T-helper 1 cell (primary cell): ENCODE measurements around the gene TFPI.
"Not testable (repeated sequence)": the region's sequence is repeated elsewhere in the genome, so short reads cannot be mapped to it uniquely, and the experiment has no call there.

ENCODE experiments used
- DNase-seq, 5 donors: peaks; one replicate each; pipeline ENCODE4 v3.0.0-alpha.2; 2012 to 2020

TFPI gene

GRCh38 chr2:187527262-187527661 lies 27.0 kb downstream of the TFPI start:
- no peak for DNase-seq

- no peak for DNase-seq
Measured at GRCh38 chr2:187526792-187527191, 27.4 kb downstream of the TFPI start.

GRCh38 chr2:187525163-187525900 lies 28.9 kb downstream of the TFPI start:
- DNase-seq: no peak

- DNase-seq: no peak
Measured at GRCh38 chr2:187523325-187523724, 30.9 kb downstream of the TFPI start.

DNA sequence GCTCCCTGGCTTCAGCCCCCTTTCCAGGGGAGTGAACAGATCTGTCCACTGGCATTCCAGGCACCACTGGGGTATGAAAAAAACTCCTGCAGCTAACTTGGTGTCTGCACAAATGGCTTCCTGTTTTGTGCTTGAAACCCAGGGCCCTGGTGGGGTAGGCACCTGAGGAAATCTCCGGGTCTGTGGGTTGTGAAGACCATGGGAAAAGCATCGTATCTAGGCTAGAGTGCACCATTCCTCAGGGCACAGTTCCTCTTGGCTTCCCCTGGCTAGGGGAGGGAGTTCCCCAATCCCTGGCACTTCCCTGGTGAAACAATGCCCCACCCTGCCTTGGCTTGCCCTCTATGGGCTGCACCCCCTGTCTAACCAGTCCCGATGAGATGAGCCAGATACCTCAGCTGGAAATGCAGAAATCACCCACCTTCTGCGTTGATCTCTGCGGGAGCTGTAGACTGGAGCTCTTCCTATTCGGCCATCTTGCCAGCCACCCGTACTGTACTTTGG lies 34.1 kb downstream of the TFPI start:
- DNase-seq: no peak

- no peak for DNase-seq
Measured at GRCh38 chr2:187519419-187520120, 34.7 kb downstream of the TFPI start.

GRCh38 chr2:187517750-187518361 lies 36.4 kb downstream of the TFPI start:
- DNase-seq: not testable (repeated sequence)

DNA sequence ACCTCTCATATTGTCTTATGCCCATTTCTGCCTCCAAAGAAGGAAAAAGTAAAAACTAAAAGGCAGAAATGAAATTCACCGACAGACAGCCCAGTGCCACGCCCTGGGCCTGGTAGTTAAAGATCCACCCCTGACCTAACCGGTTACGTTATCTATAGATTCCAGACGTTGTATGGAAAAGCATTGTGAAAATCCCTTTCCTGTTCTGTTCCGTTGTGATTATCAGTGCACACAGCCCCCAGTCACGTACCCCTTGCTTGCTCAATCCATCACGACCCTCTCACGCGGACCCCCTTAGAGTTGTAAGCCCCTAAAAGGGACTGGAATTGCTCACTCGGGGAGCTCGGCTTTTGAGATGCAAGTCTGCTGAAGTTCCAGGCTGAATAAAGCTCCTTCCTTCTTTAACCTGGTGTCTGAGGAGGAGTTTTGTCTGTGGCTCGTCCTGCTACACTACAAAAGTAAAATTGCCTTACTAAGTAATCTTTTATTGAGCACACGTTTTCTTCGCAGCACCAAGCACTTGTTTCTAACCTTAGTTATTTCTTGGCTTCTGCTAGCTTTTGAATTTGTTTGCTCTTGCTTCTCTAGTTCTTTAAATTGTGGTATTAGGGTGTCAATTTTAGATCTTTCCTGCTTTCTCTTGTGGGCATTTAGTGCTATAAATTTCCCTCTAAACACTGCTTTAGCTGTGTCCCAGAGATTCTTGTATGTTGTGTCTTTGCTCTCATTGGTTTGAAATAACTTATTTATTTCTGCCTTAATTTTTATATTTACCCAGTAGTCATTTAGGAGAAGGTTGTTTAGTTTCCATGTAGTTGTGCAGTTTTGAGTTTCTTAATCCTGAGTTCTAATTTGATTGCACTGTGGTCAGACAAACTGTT lies 37.4 kb downstream of the TFPI start:
- DNase-seq: not testable (repeated sequence)

GRCh38 chr2:187514930-187515329 lies 39.3 kb downstream of the TFPI start:
- DNase-seq: no peak

- not testable (repeated sequence) for DNase-seq
Measured at GRCh38 chr2:187514235-187514829, 39.9 kb downstream of the TFPI start.

GRCh38 chr2:187513460-187514234 lies 40.6 kb downstream of the TFPI start:
- not testable (repeated sequence) for DNase-seq

- DNase-seq: no peak
Measured at GRCh38 chr2:187511356-187512315, 42.6 kb downstream of the TFPI start.

DNA sequence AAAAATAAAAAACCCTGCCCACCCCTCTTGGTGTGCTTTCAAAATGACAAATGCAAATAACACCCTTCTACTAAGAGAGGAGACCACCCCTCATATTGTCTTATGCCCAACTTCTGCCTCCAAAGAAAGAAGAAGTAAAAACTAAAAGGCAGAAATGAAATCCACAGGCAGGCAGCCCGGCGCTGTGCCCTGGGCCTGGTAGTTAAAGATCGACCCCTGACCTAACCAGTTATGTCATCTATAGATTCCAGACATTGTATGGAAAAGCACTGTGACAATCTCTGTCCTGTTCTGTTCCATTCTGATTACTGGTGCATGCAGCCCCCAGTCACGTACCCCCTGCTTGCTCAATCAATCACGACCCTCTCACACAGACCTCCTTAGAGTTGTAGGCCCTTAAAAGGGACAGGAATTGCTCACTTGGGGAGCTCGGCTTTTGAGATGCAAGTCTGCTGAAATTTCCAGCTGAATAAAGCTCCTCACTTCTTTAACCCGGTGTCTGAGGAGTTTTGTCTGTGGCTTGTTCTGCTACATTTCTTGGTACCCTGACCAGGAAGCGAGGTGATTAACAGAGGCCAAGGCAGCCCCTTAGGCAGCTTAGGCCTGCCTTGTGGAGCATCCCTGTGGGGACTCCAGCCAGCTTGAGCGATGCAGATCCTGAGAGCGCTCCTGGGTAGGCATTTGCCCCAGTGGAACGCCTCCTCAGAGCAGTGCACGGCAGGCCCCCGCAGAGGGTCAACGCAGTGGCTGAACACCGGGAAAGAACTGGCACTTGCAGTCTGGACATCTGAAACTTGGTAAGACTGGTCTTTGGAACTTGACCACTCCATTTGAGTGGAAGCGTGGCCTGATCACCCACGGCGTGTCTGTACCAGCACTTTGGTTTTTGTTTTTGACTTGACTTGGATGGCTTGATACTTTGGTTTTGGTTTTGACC lies 43.5 kb downstream of the TFPI start:
- not testable (repeated sequence) for DNase-seq

GRCh38 chr2:187509667-187510417 lies 44.4 kb downstream of the TFPI start:
- no peak for DNase-seq

DNA sequence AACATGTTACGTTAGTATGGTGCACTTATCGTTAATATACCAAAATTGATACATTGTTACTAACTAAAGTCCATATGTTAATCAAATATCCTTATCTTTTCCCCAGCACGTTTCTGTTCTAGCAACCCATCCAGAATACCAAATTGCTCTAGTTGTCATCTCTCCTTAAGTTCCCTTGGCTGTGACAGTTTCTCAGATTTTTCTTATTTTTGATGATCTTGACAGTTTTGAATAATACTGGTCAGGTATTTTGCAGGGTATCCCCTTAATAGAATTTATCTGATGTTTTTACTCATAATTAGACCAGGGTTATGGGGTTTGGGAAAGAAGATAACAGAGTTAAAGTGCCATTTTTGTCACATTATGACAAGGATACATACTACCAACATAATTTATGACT lies 47.8 kb downstream of the TFPI start:
- no peak for DNase-seq

GRCh38 chr2:187505065-187505672 lies 49.1 kb downstream of the TFPI start:
- no peak for DNase-seq

DNA sequence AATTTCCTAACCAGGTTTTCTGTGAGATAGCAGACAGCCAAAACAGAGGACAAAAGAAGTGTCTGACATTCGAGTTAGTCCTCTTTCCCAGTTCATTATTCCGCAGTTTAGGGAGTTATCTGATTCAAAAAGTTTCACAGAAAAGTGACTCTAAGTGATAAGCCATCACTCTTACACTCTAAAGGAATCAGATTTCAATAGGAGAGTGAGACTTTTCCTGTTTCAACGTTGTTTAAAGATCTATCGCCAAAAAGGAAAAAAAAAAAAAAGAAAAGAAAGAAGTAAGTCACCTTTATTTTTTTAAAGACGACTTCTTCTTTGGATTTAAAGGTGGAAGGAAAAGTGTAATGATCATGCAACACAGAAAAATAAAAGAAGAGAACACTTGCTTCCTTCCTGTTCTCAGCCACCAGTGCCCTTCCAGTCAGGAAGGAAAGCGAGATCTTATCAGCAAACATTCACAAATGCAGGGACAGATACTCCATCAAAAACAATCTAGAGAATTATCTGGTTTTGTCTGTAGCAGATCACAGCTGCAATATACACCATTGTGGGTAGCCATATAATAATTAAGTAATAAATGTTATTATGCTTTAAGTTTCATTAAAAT lies 49.8 kb downstream of the TFPI start:
- DNase-seq: no peak
